ENCODE data around the gene NSFL1C. TPM values are rescaled to one million over a fixed set of nuclear protein-coding genes. Genes with fewer than 3 reads are reported as not detected.
A peak's percentile ranks its signal among the peaks of the same experiment; 100 is the strongest.

Gene NSFL1C
- total RNA-seq, 1 experiment from 2014 or later, result 47.8 TPM

DNA sequence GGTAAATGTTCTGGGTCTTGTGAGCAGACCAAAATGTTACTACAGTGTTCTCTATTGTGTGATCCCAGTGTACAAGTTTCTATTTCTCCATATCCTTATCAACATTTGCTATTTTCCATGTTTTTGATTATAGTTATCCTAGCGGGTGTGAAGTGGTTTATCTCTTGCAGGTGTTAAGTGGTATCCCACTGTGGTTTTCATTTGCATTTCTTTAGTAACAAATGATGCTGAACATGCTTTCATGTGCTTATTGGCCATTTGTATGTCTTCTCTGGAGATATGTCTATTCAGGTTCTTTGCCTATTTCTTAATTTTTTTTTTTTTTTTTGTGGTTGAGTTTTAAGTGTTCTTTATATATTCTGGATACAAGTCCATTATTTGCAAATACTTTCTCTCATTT, 35.5 kb downstream of the NSFL1C start:
- Histone ChIP-seq H3K4me3 (no peak overlapping the region), H3K36me3 (no peaks in the 10 kb centered on the region), H3K4me1 (peaks cover 33% of the 10 kb centered on the region), H3K27me3 (no peaks in the 10 kb centered on the region), H3K9me3 (replicated peaks) (no peaks in the 10 kb centered on the region), H3K27ac (no peak overlapping the region)
- DNase-seq, result no peak

DNA sequence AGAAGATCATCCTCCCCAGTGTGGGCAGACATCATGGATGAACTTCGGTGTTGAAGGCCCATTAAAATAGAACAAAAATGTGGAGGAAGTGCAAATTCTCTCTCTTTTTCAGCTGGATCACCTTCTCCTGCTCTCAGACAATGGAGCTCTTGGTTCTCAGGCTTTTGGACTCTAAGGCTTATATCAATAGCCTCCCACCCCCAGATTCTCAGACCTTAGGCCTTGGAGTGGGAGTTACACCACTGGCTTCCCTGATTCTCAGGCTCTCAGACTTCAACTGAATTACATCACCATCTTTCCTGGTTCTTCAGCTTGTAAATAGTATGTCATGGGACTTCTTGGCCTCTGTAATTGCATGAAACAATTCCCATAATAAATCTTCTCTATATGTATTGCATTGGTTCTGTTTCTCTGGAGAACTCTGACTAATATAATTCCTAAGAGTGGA, 36.6 kb downstream of the NSFL1C start:
- Histone ChIP-seq H3K4me3 (no peak overlapping the region), H3K9me3 (replicated peaks) (no peaks in the 10 kb centered on the region), H3K36me3 (no peaks in the 10 kb centered on the region), H3K27ac (no peak overlapping the region), H3K4me1 (peaks cover 30% of the 10 kb centered on the region), H3K27me3 (no peaks in the 10 kb centered on the region)
- no peak for DNase-seq

DNA sequence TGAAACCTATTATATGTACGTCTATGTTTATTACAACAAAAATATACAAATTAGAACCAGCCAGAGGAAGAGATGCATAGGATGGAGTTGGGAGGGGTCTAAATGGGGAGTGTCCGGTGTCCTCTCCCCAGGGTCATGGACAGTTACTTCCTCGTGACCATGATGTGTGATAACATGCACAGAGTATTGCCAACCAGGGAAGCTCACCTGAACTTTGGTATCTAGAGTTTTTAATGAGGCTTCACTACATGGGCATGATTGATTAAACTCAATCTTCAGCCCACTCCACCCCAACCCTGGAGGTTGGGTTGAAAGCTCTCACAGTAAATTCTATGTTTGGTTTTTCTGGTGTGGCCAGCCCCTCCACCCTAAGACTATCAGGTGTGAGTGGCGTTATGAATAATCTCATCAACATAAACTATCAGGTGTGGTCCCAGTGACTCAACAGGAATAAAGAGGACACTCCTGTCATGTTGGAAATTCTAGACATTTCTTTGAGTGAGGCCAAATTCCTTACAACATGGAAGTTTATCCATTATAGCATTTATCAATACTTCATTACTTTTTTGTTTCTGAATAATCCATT, 37.4 kb downstream of the NSFL1C start:
- Histone ChIP-seq H3K36me3 (no peaks in the 10 kb centered on the region), H3K4me3 (no peak overlapping the region), H3K4me1 (peaks cover 24% of the 10 kb centered on the region), H3K27ac (no peak overlapping the region), H3K27me3 (no peaks in the 10 kb centered on the region), H3K9me3 (replicated peaks) (no peaks in the 10 kb centered on the region)
- DNase-seq, result no peak

DNA sequence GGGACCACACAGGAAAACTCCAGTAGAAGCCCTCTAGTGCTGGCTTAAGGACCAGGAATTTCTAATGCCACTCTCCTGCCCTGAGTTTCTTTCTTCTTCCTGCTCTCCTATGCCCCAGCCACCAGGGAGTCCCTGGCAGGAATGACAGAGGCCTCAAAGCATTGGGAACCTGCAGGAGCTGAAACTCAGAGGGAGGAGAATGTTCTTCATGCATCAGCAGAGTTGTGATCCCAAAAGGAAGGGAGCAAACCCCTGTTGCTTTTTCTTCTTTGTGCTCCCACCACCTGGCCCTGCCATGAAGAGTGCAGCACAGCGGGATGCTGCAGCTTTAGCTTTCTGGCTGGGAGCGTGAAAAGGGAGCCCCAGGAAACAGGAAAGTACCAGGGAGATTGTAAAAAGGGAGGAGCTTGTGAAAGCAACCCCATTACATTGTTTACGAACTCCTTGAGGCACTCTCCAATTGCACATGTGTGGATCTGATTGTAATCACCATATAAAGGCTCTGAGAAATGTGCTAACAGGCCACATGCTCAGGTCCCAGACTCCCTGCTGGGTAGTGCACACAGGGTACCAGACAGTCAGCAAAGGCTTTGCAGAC, 39.1 kb downstream of the NSFL1C start:
- H3K4me1 ChIP-seq, result peaks cover 23% of the 10 kb centered on the region
- H3K27ac ChIP-seq, result peak overlapping the region; percentile 48
- no peaks in the 10 kb centered on the region for H3K27me3 ChIP-seq
- H3K4me3 ChIP-seq, result no peak overlapping the region
- no peaks in the 10 kb centered on the region for H3K9me3 ChIP-seq (replicated peaks)
- H3K36me3 ChIP-seq, result no peaks in the 10 kb centered on the region
- peak; percentile 70 to 88 for DNase-seq

DNA sequence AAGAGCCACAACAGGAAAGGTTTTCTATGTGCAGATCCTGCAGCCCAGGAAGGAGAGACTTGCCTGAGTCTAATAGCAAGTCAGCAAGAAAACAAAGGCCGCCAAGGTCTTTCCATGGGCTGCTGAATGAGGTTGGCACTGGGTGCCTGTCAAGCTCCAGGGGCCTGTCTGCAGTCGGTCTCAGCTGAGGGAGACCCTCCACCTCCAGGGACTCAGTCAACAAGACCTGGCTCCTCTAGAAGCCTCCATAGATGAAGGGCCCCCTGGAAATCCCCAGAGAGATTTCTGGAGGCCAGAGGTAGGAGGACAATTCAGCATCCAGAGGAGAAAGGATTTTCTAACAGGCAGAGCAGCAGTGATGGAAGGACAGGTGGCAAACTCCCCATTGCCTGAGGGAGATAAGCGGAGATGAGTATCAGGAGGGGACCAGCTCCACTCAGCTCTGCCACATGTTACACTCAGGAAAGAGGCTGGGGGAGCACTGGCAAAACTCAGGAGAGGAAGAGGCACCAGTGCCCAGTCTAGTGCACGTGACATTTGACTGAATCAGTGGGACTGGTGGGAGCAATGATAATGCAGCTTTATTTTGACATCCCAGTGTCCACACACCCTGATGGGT, 40.3 kb downstream of the NSFL1C start:
- H3K4me3 ChIP-seq, result no peak overlapping the region
- peaks cover 1% of the 10 kb centered on the region; the same call in 1 of the 2 replicates for H3K9me3 ChIP-seq (replicated peaks)
- no peak overlapping the region for H3K27ac ChIP-seq
- H3K4me1 ChIP-seq, result peaks cover 23% of the 10 kb centered on the region
- DNase-seq, result peak in 1 of 2 experiments; percentile 42
- H3K36me3 ChIP-seq, result no peaks in the 10 kb centered on the region
- H3K27me3 ChIP-seq, result no peaks in the 10 kb centered on the region

DNA sequence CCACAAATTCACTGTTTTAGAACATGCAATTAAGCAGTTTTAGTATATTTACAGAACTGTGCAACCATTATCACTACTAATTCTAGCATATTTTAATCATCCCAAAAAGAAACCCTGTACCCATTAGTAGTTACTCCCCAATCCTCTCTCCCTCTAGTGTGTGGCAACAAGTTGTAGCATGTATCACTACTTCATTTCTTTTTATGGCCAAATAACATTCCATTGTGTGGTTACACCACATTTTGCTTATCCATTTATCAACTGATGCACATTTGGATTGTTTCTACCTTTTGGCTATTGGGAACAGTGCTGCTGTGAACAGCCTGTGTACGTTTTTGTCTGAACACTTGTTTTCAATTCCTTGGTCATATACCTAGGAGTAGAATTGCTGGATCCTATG, 42.3 kb downstream of the NSFL1C start:
- no peak overlapping the region for H3K4me3 ChIP-seq
- H3K9me3 ChIP-seq (replicated peaks), result peaks cover 7% of the 10 kb centered on the region; the same call in 1 of the 2 replicates
- H3K4me1 ChIP-seq, result peaks cover 23% of the 10 kb centered on the region
- H3K27me3 ChIP-seq, result no peaks in the 10 kb centered on the region
- DNase-seq, result no peak
- no peaks in the 10 kb centered on the region for H3K36me3 ChIP-seq
- no peak overlapping the region for H3K27ac ChIP-seq

DNA sequence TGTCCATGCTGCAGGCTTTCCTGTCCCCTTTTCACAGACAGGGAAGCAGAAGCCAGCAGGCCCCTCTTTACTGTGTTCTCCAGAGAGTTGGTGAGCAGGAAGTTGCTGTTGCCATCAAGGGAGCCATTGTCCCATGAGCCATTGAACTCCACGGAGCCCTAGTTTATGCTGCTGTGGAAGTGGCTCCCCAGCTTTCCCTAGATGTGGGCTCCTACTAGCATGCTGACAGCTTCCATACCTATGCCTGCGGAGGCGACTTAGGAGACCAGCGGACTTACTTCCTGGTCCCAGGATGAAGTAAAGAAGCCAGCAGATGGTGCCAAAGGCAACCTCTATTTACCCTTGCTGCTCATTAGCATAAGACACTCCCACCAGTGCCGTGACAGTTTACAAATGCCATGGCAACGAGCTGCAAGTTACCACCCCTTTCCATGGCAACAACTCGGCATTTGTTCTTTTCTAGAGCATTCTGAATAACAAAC, 43.0 kb downstream of the NSFL1C start:
- Histone ChIP-seq H3K4me3 (no peak overlapping the region), H3K9me3 (replicated peaks) (peaks cover 7% of the 10 kb centered on the region; the same call in 1 of the 2 replicates), H3K36me3 (no peaks in the 10 kb centered on the region), H3K27ac (no peak overlapping the region), H3K4me1 (peaks cover 23% of the 10 kb centered on the region), H3K27me3 (no peaks in the 10 kb centered on the region)
- peak; percentile 64 to 72 for DNase-seq

DNA sequence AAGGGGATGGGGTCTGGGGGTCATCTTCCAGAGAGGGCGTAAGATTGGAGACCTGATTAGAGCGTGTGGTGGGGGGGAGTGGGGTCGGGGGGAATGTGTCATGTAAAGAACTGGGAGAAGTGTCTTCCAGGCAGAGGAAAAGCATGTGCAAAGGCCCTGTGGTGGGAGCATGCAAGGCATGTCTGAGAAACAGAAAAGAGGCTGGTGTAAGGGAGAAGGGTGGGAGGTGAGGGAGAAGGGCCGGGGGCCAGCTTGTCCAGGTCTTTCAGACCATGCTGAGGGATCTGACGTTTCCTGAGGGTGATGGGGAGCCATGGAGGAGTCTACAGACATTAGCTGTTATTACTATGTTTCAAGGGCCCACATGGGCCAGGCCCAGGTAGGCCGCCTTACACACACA, 43.4 kb downstream of the NSFL1C start:
- no peak for DNase-seq
- Histone ChIP-seq H3K27me3 (no peaks in the 10 kb centered on the region), H3K4me3 (no peak overlapping the region), H3K4me1 (peaks cover 24% of the 10 kb centered on the region), H3K27ac (no peak overlapping the region), H3K36me3 (no peaks in the 10 kb centered on the region), H3K9me3 (replicated peaks) (peaks cover 7% of the 10 kb centered on the region; the same call in 1 of the 2 replicates)

DNA sequence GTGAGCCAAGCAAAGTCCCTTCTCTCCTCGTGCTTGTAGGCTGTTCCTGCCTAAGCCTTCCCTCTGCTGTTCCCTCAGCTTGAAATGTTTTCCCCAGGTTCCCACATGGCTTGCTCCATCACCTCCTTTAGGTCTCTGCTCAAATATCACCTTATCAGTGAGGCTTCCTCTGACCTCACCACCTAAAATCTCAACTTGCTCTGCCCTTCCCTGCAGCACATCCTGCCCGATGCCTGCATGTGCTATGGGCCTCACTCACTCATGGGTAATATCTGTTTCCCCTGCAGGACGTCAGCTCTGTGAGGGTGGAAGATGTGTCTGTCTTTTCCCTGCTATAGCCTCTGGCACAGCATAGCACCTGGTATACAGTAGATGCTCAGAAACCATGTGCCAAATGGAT, 43.9 kb downstream of the NSFL1C start:
- Histone ChIP-seq H3K27ac (no peak overlapping the region), H3K27me3 (no peaks in the 10 kb centered on the region), H3K4me3 (no peak overlapping the region), H3K9me3 (replicated peaks) (peaks cover 7% of the 10 kb centered on the region; the same call in 1 of the 2 replicates), H3K36me3 (no peaks in the 10 kb centered on the region), H3K4me1 (peaks cover 23% of the 10 kb centered on the region)
- DNase-seq, result no peak

DNA sequence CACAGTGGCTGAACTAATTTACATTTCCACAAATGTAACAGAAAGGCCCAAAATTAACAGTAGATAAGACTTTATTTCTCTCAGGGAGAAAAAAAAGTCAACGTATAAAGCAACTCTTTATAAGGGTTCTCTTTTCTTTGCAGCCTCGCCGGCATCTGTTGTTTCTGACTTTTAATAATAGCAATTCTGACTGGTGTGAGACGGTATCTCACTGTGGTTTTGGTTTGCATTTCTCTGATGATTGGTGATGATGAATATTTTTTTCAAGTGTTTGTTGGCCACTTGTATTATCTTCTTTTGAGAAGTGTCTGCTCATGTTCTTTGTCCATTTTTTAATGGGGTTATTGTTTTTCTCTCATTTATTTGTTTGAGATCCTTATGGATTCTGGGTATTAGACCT, 46.6 kb downstream of the NSFL1C start:
- peaks cover 7% of the 10 kb centered on the region; the same call in 1 of the 2 replicates for H3K9me3 ChIP-seq (replicated peaks)
- H3K36me3 ChIP-seq, result no peaks in the 10 kb centered on the region
- H3K27me3 ChIP-seq, result no peaks in the 10 kb centered on the region
- no peak for DNase-seq
- no peak overlapping the region for H3K4me3 ChIP-seq
- H3K27ac ChIP-seq, result no peak overlapping the region
- peaks cover 22% of the 10 kb centered on the region for H3K4me1 ChIP-seq

DNA sequence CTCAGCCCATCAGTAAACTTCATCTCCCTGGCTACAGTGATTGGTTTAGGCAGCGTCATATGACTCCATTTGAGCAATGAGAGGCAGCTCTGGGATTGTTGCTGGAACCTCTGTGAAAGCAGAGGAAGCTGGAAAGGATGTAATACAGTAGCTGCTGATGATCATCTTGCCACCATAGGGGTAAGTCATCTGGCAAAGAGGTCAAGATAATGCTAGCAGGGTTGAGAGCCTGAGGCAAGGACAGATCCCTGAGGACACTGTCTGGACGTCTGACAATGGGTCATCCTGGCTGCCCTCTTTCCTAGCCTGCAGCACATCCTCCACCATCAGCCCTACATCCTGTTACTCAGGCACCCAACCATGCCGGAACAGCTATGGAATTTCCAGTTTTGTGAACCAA, 48.3 kb downstream of the NSFL1C start:
- Histone ChIP-seq H3K9me3 (replicated peaks) (peaks cover 7% of the 10 kb centered on the region; the same call in 1 of the 2 replicates), H3K27ac (no peak overlapping the region), H3K27me3 (no peaks in the 10 kb centered on the region), H3K4me1 (peaks cover 22% of the 10 kb centered on the region), H3K4me3 (no peak overlapping the region), H3K36me3 (no peaks in the 10 kb centered on the region)
- no peak for DNase-seq

DNA sequence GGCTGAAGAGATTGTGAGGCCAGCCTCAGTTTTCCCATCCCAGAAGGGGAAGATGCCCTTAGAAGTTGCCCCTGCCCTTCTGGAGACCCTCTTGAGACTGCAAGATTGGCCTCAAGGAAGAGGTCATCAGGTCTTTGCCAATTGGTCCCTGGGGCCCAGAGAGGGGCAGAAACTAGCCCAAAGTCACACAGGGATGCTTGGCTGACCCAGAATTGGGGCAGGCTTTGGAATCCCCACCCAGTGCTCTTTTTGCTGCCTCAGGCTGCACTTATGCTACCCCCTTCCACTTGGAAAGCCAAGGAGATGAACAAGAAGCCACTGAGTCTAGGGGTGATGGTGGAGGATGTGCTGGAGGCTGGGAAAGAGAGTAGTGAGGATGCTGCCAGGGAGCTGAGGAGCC, 48.9 kb downstream of the NSFL1C start:
- no peaks in the 10 kb centered on the region for H3K36me3 ChIP-seq
- H3K4me3 ChIP-seq, result no peak overlapping the region
- no peaks in the 10 kb centered on the region for H3K27me3 ChIP-seq
- H3K4me1 ChIP-seq, result peaks cover 22% of the 10 kb centered on the region
- peaks cover 7% of the 10 kb centered on the region; the same call in 1 of the 2 replicates for H3K9me3 ChIP-seq (replicated peaks)
- no peak for DNase-seq
- H3K27ac ChIP-seq, result no peak overlapping the region

DNA sequence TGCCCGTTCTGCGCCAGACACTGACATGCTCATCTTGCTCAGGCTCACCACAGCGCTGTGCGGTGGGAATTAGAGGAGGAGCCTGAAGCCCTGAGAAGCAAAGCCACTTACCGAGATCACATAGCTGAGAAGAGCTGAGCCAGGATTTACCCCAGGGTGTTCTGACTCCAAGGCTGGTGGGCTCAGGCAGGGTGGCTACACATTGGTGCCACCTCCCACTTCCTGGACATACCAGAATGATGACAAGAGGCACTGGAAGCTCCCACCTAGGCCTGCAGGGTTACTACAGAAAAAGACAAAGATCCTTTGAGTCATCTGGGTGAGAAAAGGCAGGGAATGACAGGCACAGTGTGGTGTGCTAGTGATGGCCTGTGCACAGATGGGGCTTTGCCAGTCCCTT, 49.4 kb downstream of the NSFL1C start:
- peaks cover 7% of the 10 kb centered on the region; the same call in 1 of the 2 replicates for H3K9me3 ChIP-seq (replicated peaks)
- no peaks in the 10 kb centered on the region for H3K36me3 ChIP-seq
- DNase-seq, result peak; percentile 40 to 46
- no peaks in the 10 kb centered on the region for H3K27me3 ChIP-seq
- no peak overlapping the region for H3K4me3 ChIP-seq
- H3K4me1 ChIP-seq, result peaks cover 22% of the 10 kb centered on the region
- no peak overlapping the region; the same call in 1 of the 2 replicates for H3K27ac ChIP-seq

DNA sequence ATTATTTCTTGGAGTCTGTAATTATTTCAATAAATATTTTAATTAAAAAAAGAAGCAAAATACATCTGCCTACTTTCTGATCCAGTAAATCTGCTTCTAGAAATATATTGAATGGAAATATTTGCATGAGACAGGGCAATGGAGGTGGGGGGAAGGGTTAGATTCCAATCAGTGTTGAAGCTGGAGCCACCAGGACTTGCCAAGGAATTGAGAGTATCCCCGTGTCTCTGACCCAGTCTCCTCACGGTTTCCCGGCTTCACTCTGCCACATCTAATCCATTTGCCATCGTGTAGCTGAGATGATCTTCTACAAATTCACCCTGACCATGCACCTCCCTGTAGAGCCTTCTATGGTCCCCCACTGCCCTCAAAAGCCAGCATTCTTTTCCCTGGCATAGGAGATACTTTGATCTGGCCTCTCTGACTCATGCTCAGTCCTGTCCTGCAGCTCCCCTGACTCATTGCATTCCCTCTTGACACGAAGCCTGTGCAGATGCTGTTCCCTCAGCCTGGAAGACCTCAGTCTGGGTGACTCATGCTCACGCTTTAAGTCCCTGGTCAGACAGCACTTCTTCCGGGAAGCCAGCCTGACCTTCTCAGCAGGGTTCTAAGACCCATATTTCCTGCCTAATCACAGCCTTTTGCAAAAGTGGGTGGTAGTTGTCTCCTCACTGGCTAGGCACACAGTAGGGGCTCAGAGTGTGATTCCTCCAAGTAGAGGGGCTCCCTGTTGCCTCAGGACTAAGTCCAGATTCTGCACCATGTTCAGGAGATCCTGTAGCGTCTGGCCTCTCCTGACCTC, 50.8 kb downstream of the NSFL1C start:
- peaks cover 11% of the 10 kb centered on the region; the same call in 1 of the 2 replicates for H3K9me3 ChIP-seq (replicated peaks)
- H3K27ac ChIP-seq, result peak overlapping the region; percentile 38
- H3K36me3 ChIP-seq, result no peaks in the 10 kb centered on the region
- DNase-seq, result peak; percentile 67
- peaks cover 22% of the 10 kb centered on the region for H3K4me1 ChIP-seq
- no peaks in the 10 kb centered on the region for H3K27me3 ChIP-seq
- no peak overlapping the region for H3K4me3 ChIP-seq

Data from SJCRH30 (cell line).